H1 (cell line): ENCODE measurements around the gene UFD1. TPM values are rescaled to one million over a fixed set of nuclear protein-coding genes. Genes with fewer than 3 reads are reported as not detected.

Experiments used
- CHD2 ChIP-seq: IDR thresholded peaks from 2 replicates; pipeline ENCODE4 v1.6.1; 2012; ENCODE audit warnings: low read length, improper control_type of control experiment
- CHD7 ChIP-seq: fragments of 300-600 bp; sonication (generic); IDR thresholded peaks from 2 replicates; pipeline ENCODE4 v1.7.1; 2012; ENCODE audit warnings: low read length, moderate library complexity, mild to moderate bottlenecking, inconsistent platforms; ENCODE audit not compliant: insufficient replicate concordance
- E2F6 ChIP-seq: IDR thresholded peaks from 2 replicates; pipeline ENCODE4 v1.6.1; 2012; ENCODE audit warnings: inconsistent platforms
- PHF8 ChIP-seq: fragments of 200-600 bp; sonication (generic); conservative IDR thresholded peaks from 2 replicates; pipeline ENCODE4 v1.7.1; 2012; ENCODE audit warnings: low read depth, mild to moderate bottlenecking, inconsistent platforms, low read length, moderate library complexity
- POLR2AphosphoS5 ChIP-seq: IDR thresholded peaks from 2 replicates; pipeline ENCODE4 v1.6.1; 2011; ENCODE audit warnings: low read depth, low read length
- RBBP5 ChIP-seq: IDR thresholded peaks from 2 replicates; pipeline ENCODE4 v1.7.1; 2012; ENCODE audit warnings: low read depth, mild to moderate bottlenecking, inconsistent platforms, low read length, moderate library complexity, borderline replicate concordance
- RNF2 ChIP-seq: fragments of 200-900, 300-1000 bp; sonication (generic); IDR thresholded peaks from 2 replicates; pipeline ENCODE4 v1.7.1; 2016; ENCODE audit warnings: borderline replicate concordance, low read depth, mild to moderate bottlenecking, antibody characterized with exemption, low read length; ENCODE audit not compliant: poor library complexity, severe bottlenecking; ENCODE audit errors: missing control alignments
- TAF7 ChIP-seq: optimal IDR thresholded peaks from 2 replicates; pipeline ENCODE3; 2011; ENCODE audit warnings: low read depth, mild to moderate bottlenecking, inconsistent platforms, low read length, moderate library complexity, borderline replicate concordance
- TBP ChIP-seq: IDR thresholded peaks from 2 replicates; pipeline ENCODE4 v1.6.1; 2011; ENCODE audit warnings: low read depth, low read length, improper control_type of control experiment
- polyA plus RNA-seq, 7 experiments: library from polyadenylated mRNA; depleted of rRNA in 3 of 7; stranded (reverse) in 5 of 7; unstranded in 2 of 7; fragments of >200 nt in 5 of 7; fragments of 200-250 nt in 2 of 7; gene quantifications; 1 replicate in 5 of 7; 2 replicates in 1 of 7; 4 replicates in 1 of 7; pipeline versions ENCODE4 v1.2.1 to v1.2.3, GENCODE V29; 2011 to 2013; ENCODE audit warnings: missing spikeins in 2 of 7, mixed read lengths in 2 of 7
- total RNA-seq: library from RNA; stranded (reverse); fragmentation: NEBNext Ultra II Directional; extraction: Animal tissue kit (Norgen Biotek cat#: 25700); gene quantifications from 2 replicates; pipeline ENCODE4 v1.2.1, GENCODE V29; 2021

The UFD1 gene
- total and polyA plus RNA-seq, 2 of the 8 experiments (the other 6 are each of a cell fraction or from before 2014, with no cell fraction given) = 74.6 to 116 TPM

GRCh38 chr22:19430890-19431541 is 48.0 kb downstream of the UFD1 start (continued):
- TF ChIP-seq CHD7 = no peak
- TF ChIP-seq PHF8 = peak; percentile 31; the same call in 1 of the 2 replicates
- 0 out of 2 replicates have a peak, but pooled peaks have one; percentile 2 for TF ChIP-seq POLR2AphosphoS5
- TF ChIP-seq TBP = peak; percentile 47
- no peak for TF ChIP-seq TAF7
- peak; percentile 63; the same call in 1 of the 2 replicates for TF ChIP-seq E2F6
- no peak for TF ChIP-seq CHD2
- TF ChIP-seq RBBP5 = no peak
- no peak for TF ChIP-seq RNF2
